ENCODE data around the gene ACSL3. TPM values are rescaled to one million over a fixed set of nuclear protein-coding genes. Genes with fewer than 3 reads are reported as not detected.
A peak's percentile ranks its signal among the peaks of the same experiment; 100 is the strongest.

ACSL3 gene
- total RNA-seq, 1 donor from 2014 or later = 106 TPM

DNA sequence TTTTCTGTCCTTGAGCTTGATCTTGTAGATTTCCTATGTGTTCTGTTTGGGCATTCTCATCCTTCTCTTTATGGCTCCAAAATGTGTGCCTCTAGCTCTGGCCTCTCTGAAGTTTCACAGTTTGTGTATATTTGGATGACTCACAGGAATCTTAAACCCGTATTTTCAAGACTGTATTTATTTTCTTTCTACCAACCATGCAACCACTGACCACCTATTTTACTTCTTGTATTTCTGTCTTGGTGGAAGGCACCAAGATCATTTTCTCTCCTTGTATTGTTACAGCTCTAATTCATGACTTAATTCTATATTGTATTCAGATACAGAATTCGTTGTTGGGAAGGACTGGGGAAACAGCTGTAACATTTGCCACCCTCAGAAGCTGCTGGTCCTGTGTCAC is 39.5 kb downstream of the ACSL3 start:
- Histone ChIP-seq H3K9me3 (ENCODE audit: low read depth) (no peaks in the 10 kb centered on the region), H4K20me1 (ENCODE audit: low read depth) (peaks cover 51% of the 10 kb centered on the region), H3K27ac (no peak overlapping the region), H2AFZ (replicated peaks) (no peak overlapping the region), H3K4me2 (no peak overlapping the region), H3K9ac (no peak overlapping the region), H3K4me3 (no peak overlapping the region), H3K79me2 (ENCODE audit: low read depth) (peaks cover 67% of the 10 kb centered on the region), H3F3A (ENCODE audit: low read depth) (peaks cover 8% of the 10 kb centered on the region), H3K4me1 (no peaks in the 10 kb centered on the region), H3K27me3 (no peaks in the 10 kb centered on the region), H3K36me3 (no peaks in the 10 kb centered on the region)
- peaks cover 6% of the 10 kb centered on the region for H3K4me1 Mint-ChIP-seq
- no peak for DNase-seq (ENCODE audit: low spot score)
- H3K36me3 Mint-ChIP-seq = peaks cover 19% of the 10 kb centered on the region
- H3K27ac Mint-ChIP-seq = no peak overlapping the region
- TF ChIP-seq EZH2 (IDR thresholded peaks at IDR 0.05) = no peak
- no peak for TF ChIP-seq EZH2phosphoT487 (IDR thresholded peaks at IDR 0.05)
- TF ChIP-seq, protein P1, sequence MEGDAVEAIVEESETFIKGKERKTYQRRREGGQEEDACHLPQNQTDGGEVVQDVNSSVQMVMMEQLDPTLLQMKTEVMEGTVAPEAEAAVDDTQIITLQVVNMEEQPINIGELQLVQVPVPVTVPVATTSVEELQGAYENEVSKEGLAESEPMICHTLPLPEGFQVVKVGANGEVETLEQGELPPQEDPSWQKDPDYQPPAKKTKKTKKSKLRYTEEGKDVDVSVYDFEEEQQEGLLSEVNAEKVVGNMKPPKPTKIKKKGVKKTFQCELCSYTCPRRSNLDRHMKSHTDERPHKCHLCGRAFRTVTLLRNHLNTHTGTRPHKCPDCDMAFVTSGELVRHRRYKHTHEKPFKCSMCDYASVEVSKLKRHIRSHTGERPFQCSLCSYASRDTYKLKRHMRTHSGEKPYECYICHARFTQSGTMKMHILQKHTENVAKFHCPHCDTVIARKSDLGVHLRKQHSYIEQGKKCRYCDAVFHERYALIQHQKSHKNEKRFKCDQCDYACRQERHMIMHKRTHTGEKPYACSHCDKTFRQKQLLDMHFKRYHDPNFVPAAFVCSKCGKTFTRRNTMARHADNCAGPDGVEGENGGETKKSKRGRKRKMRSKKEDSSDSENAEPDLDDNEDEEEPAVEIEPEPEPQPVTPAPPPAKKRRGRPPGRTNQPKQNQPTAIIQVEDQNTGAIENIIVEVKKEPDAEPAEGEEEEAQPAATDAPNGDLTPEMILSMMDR (IDR thresholded peaks at IDR 0.05) = no peak
- no peaks in the 10 kb centered on the region for H3K27me3 Mint-ChIP-seq (ENCODE audit: insufficient read depth, low read depth)
- H3K4me3 Mint-ChIP-seq = no peak overlapping the region
- peaks cover 4% of the 10 kb centered on the region for H3K9me3 Mint-ChIP-seq

DNA sequence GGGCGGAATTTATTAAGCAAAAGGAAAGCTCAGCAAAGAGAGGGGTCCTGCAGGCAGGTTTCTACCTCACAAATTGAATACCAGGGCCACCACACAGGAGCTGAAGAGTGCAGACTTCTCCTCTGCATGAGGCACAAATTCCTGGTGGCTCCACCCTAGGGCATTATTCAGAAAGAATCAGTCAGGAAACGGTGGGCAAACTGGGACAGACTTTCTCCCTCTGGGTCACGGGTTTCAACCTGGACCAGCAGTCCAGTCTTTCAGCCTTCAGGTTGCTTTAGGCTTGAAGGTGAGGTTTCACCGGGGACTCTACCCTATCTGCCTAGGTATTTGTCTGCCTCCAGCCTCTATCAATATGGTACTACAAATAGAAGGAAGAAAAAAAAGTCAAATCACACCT is 41.8 kb downstream of the ACSL3 start:
- no peaks in the 10 kb centered on the region for H3K36me3 ChIP-seq
- peaks cover 13% of the 10 kb centered on the region for H3K4me1 Mint-ChIP-seq
- peaks cover 90% of the 10 kb centered on the region for H3K79me2 ChIP-seq (ENCODE audit: low read depth)
- no peak overlapping the region for H3K4me3 Mint-ChIP-seq
- H3K9me3 ChIP-seq (ENCODE audit: low read depth) = no peaks in the 10 kb centered on the region
- H3K9ac ChIP-seq = no peak overlapping the region
- no peak for DNase-seq (ENCODE audit: low spot score)
- H3K27ac ChIP-seq = no peak overlapping the region
- peaks cover 73% of the 10 kb centered on the region for H4K20me1 ChIP-seq (ENCODE audit: low read depth)
- H2AFZ ChIP-seq (replicated peaks) = no peak overlapping the region
- TF ChIP-seq, protein P1 (IDR thresholded peaks at IDR 0.05) = no peak
- TF ChIP-seq EZH2phosphoT487 (IDR thresholded peaks at IDR 0.05) (no peak), EZH2 (IDR thresholded peaks at IDR 0.05) (no peak)
- peaks cover 2% of the 10 kb centered on the region for H3K27me3 Mint-ChIP-seq (ENCODE audit: insufficient read depth, low read depth)
- H3K27ac Mint-ChIP-seq = no peak overlapping the region
- peaks cover 8% of the 10 kb centered on the region for H3F3A ChIP-seq (ENCODE audit: low read depth)
- no peak overlapping the region for H3K4me3 ChIP-seq
- no peak overlapping the region for H3K4me2 ChIP-seq
- peaks cover 27% of the 10 kb centered on the region for H3K36me3 Mint-ChIP-seq
- H3K9me3 Mint-ChIP-seq = peaks cover 4% of the 10 kb centered on the region
- H3K27me3 ChIP-seq = no peaks in the 10 kb centered on the region
- H3K4me1 ChIP-seq = peaks cover 8% of the 10 kb centered on the region

DNA sequence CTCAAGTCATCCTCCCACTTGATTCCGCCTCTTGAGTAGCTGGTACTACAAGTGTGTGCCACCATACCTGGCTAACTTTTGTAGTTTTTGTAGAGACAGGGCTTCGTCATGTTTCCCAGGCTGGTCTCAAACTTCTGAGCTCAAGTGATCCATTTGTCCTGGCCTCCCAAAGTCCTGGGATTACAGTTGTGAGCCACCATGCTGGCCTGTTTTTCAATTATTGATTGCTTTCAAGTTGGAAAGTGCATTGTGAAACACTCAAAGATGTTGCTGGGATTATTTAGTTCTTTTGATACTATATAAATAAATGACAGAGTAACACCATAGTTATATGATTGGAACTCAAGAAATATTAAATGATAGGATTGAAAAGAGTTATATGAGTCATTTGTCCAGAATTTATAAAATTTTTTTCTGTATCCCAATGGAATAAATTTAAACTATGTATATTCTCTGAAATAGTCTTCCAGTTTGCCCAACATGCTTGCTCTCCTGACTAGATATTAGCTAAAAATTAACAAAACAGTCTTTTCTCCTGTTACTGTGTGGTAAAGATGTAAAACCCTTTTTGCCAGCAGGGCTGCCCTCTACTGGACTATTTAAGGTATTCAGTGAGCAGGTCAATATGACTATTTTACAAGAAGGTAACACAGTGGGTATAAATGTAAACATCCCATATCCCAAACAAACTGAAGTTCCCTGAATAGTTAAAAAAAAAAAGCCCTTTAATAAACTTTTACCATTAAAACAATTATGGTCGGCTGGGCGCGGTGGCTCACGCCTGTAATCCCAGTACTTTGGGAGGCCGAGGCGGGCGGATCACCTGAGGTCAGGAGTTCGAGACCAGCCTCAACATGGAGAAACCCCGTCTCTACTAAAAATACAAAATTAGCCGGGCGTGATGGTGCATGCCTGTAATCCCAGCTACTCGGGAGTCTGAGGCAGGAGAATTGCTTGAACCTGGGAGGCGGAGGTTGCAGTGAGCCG is 42.7 kb downstream of the ACSL3 start:
- Histone ChIP-seq H4K20me1 (ENCODE audit: low read depth) (peaks cover 81% of the 10 kb centered on the region), H3K27ac (no peak overlapping the region), H3K36me3 (no peaks in the 10 kb centered on the region), H3K4me3 (no peak overlapping the region), H3K79me2 (ENCODE audit: low read depth) (peaks cover 91% of the 10 kb centered on the region), H2AFZ (replicated peaks) (no peak overlapping the region), H3K9me3 (ENCODE audit: low read depth) (no peaks in the 10 kb centered on the region), H3K4me1 (peaks cover 12% of the 10 kb centered on the region), H3K9ac (no peak overlapping the region), H3K27me3 (no peaks in the 10 kb centered on the region), H3K4me2 (no peak overlapping the region), H3F3A (ENCODE audit: low read depth) (peaks cover 8% of the 10 kb centered on the region)
- H3K9me3 Mint-ChIP-seq = peaks cover 4% of the 10 kb centered on the region
- H3K27ac Mint-ChIP-seq = no peak overlapping the region
- no peak overlapping the region for H3K4me3 Mint-ChIP-seq
- peak; percentile 56 for DNase-seq (ENCODE audit: low spot score)
- TF ChIP-seq, protein P1 (IDR thresholded peaks at IDR 0.05) = peak; percentile 78
- TF ChIP-seq EZH2phosphoT487 (IDR thresholded peaks at IDR 0.05) (no peak), EZH2 (IDR thresholded peaks at IDR 0.05) (no peak)
- peaks cover 13% of the 10 kb centered on the region for H3K4me1 Mint-ChIP-seq
- peaks cover 2% of the 10 kb centered on the region for H3K27me3 Mint-ChIP-seq (ENCODE audit: insufficient read depth, low read depth)
- H3K36me3 Mint-ChIP-seq = peaks cover 24% of the 10 kb centered on the region
